GM13977 (cell line): ENCODE data around the gene C1orf159.

ENCODE experiments used
- DNase-seq: peaks from one replicate; pipeline ENCODE4 v3.0.0; 2012; ENCODE audit warnings: low spot score
- CTCF ChIP-seq: IDR thresholded peaks from 2 replicates; pipeline ENCODE4 v1.5.1; 2012; ENCODE audit warnings: mild to moderate bottlenecking, control low read depth; ENCODE audit not compliant: insufficient read depth; ENCODE audit errors: extremely low read depth, missing control alignments
- in situ Hi-C: fragments of 300-500 bp; cut with MboI; formaldehyde crosslinking; loops from one replicate; pipeline ENCODE4 v1.12.0; 2022; ENCODE audit warnings: low sequenced_read_pairs, low pct_unique_long_range_greater_than_20kb, mixed read lengths, inconsistent platforms; ENCODE audit not compliant: unreplicated experiment

The C1orf159 gene

GRCh38 chr1:1117469-1117831 lies 1.6 kb upstream of the C1orf159 start:
- no peak for DNase-seq
- in situ Hi-C loops: no loop called here
- no peak for TF ChIP-seq CTCF

- in situ Hi-C loops: no loop called here
- TF ChIP-seq CTCF: no peak
- no peak for DNase-seq
Observed at GRCh38 chr1:1116701-1117468, 996 bp upstream of the C1orf159 start.

- DNase-seq: no peak
- in situ Hi-C loops: no loop called here
- TF ChIP-seq CTCF: no peak
Observed at GRCh38 chr1:1115136-1115785, 628 bp downstream of the C1orf159 start.

GRCh38 chr1:1114431-1114830 lies 1.5 kb downstream of the C1orf159 start:
- DNase-seq: no peak
- no peak for TF ChIP-seq CTCF
- in situ Hi-C loops: no loop called here

GRCh38 chr1:1112237-1112985 lies 3.5 kb downstream of the C1orf159 start:
- in situ Hi-C loops: no loop called here
- no peak for TF ChIP-seq CTCF

GRCh38 chr1:1111516-1112236 lies 4.2 kb downstream of the C1orf159 start:
- in situ Hi-C loops: no loop called here
- no peak for DNase-seq
- TF ChIP-seq CTCF: no peak

More at GRCh38 chr1:1112237-1112985, 3.5 kb downstream of the C1orf159 start:
- no peak for DNase-seq
